UCSD-AML1 (cell line): ENCODE results near the gene GIMD1.

Experiments
- DNase-seq: peaks from one replicate; lab custom pipeline; 2025; ENCODE audit not compliant: unreplicated experiment; lab: John Stamatoyannopoulos, UW

The GIMD1 gene

GRCh38 chr4:106315968-106316772 is 52.4 kb downstream of the GIMD1 start, which contains the start of the genes AIMP1 and TBCK:
Gene AIMP1 (plus strand): TSS chr4:106316550. CDS start chr4:106325010, 8,460 bp downstream.
Gene TBCK (minus strand): TSS chr4:106316209. CDS start chr4:106308960, 7,249 bp downstream.
- DNase-seq, result peak; percentile 91

GRCh38 chr4:106315476-106315967 is 53.1 kb downstream of the GIMD1 start:
- DNase-seq, result no peak

DNA sequence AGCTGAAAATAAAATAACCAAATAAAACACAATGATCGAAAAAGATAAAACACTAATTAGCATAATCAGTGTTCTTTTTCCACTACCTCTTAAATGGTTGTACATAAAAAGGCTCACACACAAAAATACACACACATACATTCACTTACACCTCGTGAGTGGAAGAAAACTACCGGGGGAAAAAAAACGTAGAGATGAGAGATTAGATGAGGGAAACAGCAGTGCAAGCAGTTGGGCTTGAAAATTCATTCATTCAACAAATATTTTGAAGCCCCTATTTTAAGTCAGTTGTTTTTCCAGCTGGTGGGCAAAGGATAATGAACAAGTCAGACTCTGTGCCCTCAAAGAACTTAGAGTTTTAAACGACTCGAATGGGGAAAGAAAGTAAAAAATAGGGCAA is 53.6 kb downstream of the GIMD1 start:
- no peak for DNase-seq

DNA sequence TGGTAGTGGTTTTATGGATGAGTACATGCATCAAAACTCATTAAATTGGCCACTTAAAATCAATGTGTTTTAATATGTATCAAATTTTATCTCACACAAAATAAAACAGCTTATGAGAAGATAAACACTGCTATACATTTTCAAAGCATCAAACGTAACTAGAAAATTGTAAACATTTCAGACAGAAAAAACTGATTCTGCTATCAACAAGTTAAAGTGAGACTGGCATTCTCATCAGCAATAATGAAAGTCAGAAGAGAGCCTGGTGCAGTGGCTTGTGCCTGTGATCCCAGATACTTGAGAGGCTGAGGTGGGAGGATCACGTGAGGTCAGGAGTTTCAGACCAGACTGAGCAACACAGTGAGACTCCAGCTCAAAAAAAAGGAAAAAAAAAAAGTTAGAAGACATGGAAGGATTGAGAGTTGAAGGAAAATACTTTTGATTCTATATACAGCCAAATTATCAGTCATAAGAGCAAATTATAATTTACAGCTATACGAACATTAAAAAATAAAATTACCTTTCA is 55.5 kb downstream of the GIMD1 start:
- DNase-seq, result no peak

DNA sequence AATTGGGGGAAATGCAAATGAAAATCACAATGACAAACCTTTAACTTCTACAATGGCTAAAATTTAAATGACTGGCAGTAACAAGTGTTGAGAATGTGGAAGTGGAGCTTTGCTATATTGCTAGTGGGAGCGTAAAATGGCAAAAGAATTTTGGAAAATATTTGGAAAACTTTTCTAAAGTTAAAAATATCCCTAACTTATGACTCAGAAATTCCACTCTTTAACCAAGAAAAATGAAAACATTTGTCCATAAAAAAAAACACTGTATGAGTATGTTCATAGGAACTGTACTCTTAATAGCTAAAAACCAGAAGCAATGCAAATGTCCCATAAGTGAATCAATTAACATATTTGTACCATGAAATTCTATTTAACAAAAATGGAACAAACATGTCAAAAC is 56.2 kb downstream of the GIMD1 start:
- no peak for DNase-seq
